Liver (tissue), 3 donors: ENCODE results near the gene MYO15A.

Experiments
- ATF3 ChIP-seq: IDR thresholded peaks from 2 replicates; pipeline ENCODE4 v1.6.1; 2016; ENCODE audit warnings: antibody characterized with exemption
- CTCF ChIP-seq: fragments of 150-350 bp; IDR thresholded peaks from 2 replicates; pipeline ENCODE4 v1.5.1; 2017; ENCODE audit warnings: improper control_type of control experiment, low read depth, low read length; ENCODE audit not compliant: missing input control
- GABPA ChIP-seq, 2 donors: IDR thresholded peaks in 1 of 2; conservative IDR thresholded peaks in 1 of 2; 2 replicates each; pipeline ENCODE4 v1.6.1; 2016; ENCODE audit warnings: antibody characterized with exemption in 2 of 2, mild to moderate bottlenecking in 1 of 2, moderate library complexity in 1 of 2
- JUND ChIP-seq, 2 donors: IDR thresholded peaks; 2 replicates each; pipeline ENCODE4 v1.6.1; 2016; ENCODE audit warnings: antibody characterized with exemption in 2 of 2
- MAX ChIP-seq: IDR thresholded peaks from 2 replicates; pipeline ENCODE4 v1.6.1; 2016; ENCODE audit warnings: antibody characterized with exemption
- NR2F2 ChIP-seq: IDR thresholded peaks from 2 replicates; pipeline ENCODE4 v1.6.1; 2016; ENCODE audit warnings: antibody characterized with exemption
- RAD21 ChIP-seq, 2 donors: IDR thresholded peaks; 2 replicates each; pipeline ENCODE4 v1.6.1; 2016; ENCODE audit warnings: antibody characterized with exemption in 2 of 2, mild to moderate bottlenecking in 2 of 2
- REST ChIP-seq: IDR thresholded peaks from 2 replicates; pipeline ENCODE4 v1.6.1; 2016; ENCODE audit warnings: antibody characterized with exemption, mild to moderate bottlenecking
- SP1 ChIP-seq: IDR thresholded peaks from 2 replicates; pipeline ENCODE4 v1.6.1; 2018; ENCODE audit warnings: antibody characterized with exemption, mild to moderate bottlenecking
- TAF1 ChIP-seq: conservative IDR thresholded peaks from 2 replicates; pipeline ENCODE4 v1.6.1; 2016; ENCODE audit warnings: antibody characterized with exemption, mild to moderate bottlenecking
- YY1 ChIP-seq: IDR thresholded peaks from 2 replicates; pipeline ENCODE4 v1.6.1; 2016; ENCODE audit warnings: antibody characterized with exemption, mild to moderate bottlenecking
- donor health status: healthy.
- donor health status: healthy.

GRCh38 chr17:18094409-18094807 is 14.1 kb upstream of the MYO15A start:
- TF ChIP-seq CTCF (no peak), YY1 (no peak), RAD21 (IDR thresholded peaks at IDR 0.05) (no peak), REST (no peak), ATF3 (no peak), NR2F2 (no peak), MAX (no peak), TAF1 (no peak), JUND (IDR thresholded peaks at IDR 0.05) (no peak), SP1 (no peak), GABPA (IDR thresholded peaks at IDR 0.05 in 1 of 2, conservative IDR thresholded peaks at IDR 0.05 in 1 of 2) (no peak)
